ENCODE results near the gene AIP.

AIP gene

DNA sequence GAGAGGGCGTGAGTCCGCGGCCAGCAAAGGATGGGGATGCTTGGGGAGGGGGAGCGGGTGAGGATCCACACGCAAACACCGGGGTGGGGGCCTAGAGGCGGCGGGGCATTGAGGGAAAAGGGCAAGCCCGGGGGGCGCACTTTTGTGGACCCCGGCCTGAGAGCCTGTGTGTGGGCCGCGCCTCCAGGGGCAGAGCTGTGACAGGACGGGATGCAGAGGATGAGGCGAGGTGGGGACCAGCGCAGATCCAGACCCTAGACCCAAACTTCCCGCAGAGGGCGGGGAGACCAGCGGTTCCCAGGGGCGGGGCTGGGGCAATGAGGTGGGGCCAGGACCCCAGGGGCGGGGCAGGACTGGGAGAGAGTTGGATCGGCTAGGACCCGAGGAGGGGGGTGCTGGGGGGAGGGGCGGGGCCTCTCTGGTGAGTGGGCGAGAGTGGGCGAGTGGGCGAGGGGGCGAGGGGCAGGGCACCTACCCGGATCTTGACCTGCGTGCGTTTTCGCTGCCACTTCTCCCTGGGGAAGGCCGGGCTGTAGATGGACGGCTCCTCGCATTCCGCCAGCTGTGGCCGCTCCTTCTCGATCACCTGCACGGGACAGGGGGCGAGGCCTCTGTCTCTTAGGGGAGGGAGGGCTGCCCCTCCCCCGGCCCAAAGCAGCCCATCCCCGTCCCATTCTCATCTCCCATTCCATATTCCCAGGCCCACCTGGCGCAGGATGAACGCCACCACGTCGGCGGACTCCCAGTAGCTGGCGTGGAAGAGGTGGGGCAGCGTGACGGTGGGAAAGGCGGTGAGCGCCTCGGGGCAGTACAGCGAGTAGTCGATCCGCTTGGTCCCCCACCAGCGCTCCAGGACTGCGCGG, 11.8 kb downstream of the AIP start:
- no peak for DNase-seq

DNA sequence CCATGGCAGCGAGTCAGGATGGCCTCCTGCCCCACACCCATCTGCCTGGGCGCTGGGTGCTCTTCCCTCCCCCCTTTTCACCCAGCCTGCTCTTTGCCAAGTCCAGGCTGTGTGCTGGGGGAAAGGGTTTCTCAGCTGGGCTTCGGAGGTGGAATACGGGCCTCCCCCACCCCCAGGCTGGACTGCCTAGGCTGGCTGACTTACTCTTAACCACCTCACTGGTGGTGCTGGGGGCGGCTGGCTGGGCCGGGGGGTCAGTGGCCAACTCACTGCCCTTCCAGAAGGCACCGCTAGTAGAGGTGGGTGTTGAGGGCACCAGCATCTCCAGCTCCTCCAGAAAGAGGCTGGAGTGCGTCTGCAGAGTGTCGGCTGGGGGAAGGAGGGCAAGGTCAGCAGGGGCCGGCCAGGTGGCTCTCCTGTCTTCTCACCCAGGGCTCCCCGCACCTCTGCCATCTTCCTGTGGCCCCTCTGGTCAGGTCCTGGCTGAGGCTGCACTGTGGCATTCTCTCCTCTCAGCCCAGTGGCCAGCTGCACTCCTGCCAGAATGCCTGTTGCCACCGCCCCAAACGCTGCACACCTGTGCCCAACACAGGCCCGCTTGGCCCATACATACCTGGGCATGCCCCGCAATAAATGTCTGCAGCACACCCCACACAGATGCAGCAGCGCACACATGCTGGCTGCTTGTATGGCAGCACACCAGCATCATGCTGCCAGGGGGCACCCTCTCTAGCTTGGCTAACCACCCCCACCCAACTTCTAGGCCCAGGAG, 12.6 kb downstream of the AIP start:
- DNase-seq = no peak

DNA sequence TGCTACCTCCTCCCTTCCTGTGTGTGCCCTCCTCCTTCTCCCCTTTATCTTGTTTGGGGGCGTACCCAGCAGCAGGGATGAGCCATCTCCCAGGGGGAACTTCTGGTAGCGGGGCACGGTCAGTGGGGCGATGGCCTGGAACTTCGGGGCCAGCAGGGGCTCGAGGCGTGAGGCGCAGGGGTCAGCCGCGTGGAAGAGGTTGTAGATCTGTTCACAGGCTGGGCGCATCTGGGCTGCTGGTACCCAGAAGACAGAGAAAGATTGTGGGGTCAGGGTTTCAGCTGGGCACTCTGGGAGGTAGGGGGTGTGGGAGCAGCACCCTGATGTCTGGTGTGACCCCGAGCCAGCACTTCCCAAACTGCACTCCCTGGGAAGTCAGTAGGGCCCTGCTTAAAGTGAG, 13.3 kb downstream of the AIP start:
- DNase-seq = no peak

DNA sequence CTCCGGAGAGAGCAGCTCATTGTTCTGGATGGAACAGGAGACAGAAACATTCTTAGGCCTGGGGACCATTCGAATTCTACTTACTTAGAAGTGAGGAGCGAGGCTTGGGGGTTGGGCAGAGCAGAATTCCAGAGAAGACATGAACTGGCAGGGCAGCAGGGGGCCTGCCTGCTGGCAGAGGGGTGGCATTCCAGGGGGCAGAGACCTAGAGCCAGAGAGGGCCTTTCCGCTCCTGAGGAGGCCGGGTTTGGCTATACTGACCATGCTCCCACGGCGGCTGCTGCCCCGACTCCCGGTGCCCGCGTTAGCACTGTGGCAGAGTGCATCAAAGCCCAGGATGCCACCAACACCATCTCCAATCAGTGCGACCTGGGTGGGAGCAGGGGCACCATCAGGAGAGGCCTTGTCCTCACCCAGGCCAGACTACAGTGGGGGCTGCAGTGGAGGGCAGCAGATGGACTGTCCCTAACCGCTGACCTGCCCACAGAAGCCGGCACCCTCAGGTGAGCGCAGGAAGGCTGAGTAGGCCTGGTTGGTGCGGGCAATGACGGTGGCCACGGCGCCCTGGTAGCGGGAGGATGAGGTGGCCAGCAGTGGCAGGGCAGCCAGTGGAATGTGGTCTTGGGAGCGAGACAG, 14.9 kb downstream of the AIP start:
- no peak for DNase-seq

DNA sequence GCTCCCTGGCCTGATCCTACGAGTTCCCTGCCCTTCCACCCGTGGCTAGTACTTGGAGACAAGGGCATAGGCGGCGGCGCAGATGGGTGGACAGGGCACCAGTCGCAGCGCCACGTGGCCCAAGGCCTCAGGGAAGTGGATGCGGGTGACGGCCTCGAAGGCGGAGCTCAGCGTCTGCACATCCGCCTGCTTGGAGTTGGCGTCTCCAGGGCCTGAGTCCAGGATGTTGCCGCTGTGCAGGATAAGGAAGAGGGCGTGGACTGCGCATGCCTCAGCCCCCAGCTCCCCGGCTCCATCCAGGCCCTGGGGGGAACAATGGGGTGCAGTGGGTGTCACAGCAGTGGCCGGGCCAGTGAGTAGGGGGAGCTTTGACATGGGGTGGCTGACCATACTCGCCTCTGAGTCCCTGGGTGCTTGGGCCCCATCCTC, 15.7 kb downstream of the AIP start:
- no peak for DNase-seq

DNA sequence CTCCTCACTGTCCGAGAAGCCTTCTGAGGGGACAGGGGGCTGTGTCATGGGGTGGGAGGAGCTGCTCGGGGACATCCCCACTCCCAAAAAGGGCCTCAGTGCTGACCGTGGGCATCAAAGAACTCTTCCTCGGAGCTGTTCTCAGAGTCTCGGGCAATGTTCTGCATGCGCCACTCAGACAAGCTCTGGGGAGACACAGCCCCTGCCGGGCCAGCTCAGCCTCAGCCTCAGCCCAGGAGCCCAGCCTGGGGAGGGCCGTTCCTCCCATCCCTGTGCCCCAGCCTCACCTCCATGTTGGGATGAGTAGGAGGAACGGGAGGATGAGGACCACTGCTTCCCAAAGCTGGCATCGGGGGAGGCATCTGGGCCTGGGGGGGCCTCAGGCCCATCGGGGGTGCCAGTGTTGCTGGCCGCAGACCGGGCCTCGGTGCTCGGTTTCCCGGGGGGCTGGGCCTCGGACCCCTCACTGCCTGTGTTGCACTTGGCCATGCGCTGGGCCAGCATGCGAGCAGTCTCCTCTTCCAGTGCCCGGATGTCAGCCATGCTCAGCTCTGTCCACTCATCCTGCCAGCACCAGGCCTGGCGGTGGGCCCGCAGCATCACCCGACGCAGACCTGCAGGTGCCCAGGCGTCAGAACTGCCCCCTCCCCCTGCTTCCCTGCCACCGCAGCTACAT, 17.1 kb downstream of the AIP start:
- no peak for DNase-seq

DNA sequence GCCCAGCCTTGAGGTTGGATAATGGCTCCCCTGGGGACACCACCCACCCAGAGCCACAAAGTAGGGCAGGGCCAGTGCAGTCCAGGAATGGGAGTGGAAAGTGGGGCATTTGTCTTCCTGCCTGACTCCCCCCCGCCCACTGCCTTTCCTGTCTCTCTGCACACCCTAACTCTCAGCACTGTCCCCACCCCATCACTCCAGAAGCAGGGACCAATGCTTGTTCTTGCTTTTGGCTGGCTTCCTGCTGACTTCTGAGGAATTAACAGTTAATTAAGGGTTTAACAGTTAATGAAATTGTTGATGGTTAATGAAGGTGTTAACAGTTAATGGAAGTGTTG, 17.6 kb downstream of the AIP start:
- no peak for DNase-seq

DNA sequence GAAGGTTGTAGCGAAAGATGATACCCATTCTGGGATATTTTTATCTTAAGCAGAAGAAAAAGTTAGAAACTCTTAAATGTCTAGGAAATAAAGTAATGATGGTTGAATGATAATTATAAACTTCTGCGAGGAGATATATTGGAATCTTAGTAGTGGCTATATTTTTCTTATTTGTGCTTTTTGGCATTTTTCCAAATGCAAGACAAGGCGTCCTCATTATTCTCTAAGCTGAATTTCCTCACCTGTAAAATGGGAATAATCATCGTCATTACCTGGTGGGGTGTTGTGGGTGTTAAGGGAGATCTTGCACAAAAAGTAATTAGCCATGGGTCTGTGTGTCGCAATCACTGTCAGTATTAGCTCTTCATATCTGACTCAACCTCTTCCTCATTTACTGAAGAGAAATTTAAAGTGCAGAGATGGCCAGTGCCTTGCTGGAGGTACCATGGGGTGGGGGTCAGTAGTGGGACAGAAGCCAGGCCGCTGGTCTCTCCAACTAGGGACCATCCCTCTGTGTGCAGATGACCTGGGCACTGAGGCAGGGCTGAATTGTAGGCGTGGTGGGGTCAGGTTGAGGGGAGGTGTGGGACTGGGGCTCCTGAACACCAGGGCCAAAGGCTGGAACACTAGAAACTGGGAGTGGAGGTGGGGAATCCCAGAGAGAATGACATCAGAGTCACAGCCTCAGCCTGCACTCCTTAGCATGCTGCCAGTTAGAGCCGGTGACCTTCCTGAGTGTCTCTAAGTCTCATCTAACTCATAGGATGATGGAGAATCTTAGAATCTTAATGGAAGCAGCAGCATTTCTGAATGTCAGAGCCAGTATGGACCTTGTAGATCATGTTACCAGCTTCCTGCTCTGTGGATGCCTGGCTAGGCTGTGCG, 18.2 kb downstream of the AIP start:
- DNase-seq = no peak

DNA sequence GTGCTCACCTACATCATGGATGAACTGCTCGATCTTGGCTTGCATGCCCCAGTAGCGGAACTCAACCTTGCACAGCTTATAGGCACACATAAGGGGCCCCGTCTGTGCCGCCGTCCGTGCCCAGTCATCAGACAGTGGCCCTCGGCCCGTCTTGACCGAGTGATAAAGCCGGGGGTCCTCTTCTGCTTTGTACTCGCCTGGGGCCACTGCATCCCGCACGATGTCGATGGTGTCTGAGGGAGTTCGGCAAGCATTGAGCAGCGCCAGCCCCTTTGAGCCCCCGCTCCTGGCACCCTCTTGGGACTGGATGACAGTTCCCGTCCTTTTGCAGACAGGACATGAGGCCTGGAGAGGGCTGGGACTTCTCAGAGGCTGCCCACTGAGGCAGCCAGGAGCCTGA, 19.0 kb downstream of the AIP start:
- no peak for DNase-seq

DNA sequence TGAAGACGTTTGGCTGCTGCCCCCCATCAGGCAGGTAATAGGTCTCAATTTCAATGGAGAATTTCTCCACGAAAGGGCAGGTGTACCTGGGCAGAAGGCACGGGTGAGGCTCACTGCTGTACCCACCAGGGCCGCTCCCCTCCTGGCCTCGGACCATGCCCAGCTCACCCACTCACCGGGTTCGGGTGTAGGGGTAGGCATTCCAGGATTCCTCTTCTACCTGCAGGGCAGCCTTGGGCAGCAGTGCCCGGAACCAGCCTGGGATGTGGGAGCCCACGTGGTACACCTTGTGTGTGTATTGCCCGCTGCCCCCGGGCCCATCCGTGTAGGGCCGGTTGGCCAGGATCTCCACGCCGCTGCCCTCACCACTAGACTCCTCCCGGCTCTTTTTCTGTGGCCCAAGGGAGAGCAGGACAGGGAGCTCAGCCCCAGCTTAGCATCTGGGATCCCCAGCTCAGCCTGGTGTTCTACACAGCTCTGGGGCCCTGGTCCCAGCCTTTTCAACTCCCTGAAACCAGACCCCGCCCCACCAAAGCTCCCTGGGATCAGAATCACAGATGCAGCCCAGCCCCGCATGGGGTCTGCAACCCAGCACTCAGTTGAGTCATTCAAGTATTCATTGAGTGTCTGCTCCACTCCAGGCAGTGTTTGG, 19.6 kb downstream of the AIP start:
- DNase-seq = no peak

DNA sequence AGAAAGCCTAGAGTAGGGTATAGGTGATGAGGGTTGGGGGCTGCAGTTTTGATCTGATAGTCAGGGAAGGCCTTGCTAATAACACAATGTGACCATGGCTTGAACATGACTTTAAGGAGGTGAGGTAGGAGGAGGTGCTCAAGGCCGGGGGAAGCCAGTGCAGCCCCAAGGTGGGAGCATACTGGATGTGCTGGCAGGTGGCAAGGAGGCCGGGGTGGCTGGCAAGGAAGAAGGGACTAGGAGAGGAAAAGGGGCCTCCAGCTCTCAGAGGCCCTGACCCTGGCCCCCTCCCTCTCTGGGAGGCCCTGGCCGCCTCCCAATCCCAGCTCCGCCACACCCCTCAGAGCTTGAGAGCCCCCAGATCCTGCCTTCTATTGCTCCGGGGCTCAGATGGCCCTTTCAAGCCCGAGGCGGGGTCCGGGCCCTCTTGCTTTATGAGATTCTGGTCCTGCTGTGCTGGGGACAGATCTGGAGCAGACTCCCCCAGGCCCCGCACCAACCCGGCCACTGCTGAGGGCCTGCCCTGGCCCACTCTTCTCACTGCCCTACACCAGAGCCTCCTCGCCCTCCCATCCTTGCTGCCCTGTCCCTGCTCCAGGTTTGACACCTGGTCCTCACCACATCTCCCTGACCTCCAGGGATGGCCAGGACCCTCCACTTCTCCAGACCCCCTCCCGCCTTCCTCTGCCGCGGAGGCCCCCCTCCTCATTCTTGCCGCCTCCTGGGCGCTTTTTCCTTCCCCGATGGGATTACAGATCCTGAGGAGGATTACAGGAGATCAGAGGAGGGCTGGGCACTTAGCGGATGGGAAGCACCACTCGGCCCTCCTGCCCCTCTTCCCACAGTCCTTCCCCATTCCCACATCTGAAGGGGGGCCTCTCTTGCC, 20.5 kb downstream of the AIP start:
- no peak for DNase-seq

DNA sequence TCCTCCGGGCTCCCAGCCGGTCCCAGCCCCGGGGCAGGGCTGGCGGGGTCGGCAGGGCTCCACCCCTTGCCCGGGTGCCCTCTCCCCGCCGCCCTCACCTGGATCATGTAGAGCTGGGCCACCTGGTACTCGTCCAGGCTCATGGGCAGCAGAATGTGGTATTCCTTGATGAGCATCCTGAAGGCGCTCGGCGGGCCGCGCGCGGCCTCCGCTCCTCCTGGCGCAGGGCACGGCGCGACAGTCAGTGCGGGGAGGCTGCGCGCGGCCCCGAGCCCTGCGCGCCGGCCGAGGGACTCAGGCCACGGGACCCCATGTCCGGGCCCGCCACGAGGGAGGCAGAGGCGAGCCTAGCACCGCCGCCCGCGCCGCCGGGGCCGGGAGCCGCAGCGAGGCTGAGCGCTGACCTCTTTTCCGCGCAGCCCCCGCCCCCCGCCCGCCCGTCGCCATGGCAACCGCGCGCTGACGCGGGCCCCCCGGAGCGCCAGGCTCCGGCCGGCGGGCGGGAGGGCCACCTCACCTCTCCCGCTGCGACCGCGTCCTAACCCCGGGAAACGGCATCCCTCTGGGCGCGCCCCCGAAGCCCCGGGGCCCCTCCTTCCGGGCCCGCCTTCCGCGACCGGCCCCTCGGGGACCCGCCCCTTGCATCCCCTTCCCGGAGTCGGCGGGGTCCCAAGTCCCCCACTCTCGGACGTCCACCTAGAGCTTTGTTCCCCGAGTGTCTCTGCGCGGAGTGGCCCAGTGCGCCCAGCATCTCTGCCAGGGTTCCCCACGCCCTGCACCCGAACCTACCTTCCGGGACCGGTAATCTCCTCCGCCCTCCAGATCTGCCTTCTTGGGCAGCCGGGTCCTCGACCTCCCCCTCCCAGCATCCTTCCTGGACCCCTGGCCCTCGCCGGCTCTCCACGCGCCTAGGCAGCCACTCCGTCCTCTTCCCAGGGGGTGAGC, 21.5 kb downstream of the AIP start:
- no peak for DNase-seq

DNA sequence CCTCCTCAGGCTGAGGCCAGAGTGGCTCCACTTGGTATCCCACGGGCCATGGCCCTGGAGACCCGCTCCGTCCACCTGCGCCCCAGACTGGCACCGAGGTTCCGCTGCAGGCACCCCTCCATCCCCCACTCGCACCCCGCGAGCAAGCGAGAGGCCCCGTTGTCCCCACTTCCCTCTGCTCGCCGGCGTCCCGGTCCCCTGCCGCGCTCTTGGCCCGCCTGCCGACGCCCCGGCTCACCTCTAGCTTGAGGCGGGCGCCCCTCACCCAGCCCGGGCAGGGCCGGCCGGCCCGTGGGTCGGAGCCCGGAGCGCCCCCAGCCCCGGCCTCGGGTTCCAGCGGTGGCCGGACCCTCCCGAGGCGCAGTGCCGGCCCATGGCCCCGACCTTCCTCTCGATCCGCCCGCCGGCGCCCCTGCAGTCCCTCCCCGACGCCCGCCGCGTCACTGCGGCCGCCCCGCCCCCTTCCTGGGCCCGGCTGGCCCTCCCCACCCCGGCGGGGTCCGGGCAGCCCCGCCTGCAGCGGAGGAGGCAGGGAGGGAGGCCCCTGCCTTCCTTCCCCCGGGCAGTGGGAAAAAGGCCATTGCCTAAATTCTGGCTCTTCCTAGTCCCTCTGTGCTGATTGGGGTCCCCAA, 22.2 kb downstream of the AIP start, which contains the start of gene PITPNM1:
PITPNM1 (minus strand) TSS at position 414 of the 632 bp plus-strand sequence. CDS start 1,183 bp downstream, outside the sequence.
- peak; percentile 81 for DNase-seq

DNA sequence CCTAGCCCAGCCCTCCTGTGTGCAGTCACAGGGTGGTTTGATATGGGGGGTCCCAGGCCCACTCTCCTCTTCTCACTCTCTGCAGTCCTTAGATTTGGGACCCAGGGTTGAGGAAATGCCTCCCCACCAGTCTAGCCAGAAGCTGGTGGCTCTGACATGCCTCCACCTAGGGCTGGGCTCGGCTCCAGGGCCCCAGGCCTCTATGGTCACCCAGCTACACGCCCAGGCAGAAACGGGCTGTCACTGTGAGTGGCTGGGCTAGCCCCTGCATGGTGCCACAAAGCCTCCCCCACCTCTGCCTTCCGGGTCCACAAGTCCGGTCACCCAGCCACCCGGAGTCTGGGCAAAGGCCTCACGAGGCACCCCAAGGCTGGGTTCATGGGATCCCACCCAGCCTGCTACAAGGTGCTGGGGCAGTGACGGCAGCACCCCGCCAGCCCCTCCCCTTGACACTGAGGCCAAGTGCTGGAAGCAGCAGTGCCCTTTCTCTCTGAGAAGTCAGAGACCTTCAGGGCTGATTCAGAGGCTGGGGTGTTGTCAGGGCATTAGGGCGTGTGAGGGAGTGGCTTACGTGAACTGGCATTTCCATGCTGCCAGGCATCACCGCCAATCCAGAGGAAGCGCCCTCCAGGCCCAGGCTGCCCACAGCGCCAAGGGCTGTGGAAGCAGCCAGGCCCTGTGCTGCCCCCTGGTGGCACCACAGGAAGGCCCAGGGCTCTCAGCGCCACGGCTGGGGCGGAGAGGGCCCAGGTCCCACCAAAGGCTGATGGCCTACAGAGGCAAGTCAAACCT, 23.0 kb downstream of the AIP start:
- DNase-seq = peak; percentile 95

DNA sequence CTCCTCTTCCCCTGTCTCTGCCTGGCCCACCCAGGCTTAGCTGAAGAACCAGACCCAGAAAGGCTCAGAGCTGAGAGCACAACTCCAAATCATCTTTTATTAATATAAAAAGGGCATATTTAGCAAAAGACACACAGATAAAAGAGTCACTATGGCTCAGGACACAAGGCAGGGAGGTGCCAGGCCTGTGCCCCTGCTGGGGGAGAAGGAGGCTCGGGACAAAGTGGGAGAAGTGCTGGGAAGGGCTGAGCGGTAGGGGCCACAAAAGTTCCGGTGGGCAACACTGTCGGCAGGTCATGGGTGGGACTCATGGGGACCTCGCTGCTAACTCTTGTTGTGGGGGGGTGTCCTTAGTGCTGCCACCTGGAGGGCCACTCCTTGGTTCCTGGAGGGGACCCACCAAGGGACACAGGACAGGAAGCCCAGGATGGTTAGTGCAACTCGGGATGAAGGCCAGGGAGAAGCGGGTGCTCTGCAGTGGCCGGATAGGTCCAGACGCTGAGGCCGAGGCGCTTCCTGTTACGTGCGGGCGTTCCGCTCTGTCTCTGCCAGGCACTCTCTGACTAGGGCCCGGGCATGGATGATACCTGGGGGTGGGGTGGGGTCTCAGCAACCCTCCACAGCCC, 23.7 kb downstream of the AIP start:
- no peak for DNase-seq

DNA sequence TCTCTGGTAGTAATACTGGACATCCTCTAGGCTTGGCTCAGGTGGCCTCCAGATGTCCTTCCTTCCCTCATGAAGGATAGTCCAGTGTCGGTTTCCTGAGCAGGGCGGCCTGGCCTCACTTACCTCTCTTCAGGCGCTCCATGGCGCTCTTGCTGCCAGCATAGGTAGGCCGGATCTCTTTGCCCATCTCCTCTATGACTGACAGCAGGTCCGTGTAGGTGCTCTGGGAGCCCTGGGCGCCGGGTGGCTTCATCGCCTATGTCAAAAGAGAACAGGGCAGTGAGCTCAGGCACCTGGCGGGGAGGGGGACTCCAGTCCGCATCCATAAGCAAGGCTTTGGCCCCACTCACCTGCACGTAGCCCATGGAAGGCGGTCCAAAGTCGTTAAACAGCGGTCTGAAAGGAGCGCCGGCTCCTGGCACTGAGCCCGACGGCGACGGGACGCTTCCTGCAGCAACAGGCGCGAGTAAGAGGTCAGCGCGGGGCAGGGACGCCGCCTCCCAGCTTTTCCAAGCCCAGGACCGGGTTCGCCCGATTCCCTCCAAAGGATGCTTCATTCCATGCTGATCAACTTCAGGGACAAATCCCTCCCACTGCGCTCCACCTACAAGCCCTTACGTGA, 24.5 kb downstream of the AIP start:
- DNase-seq = no peak
